Measurements from ENCODE around the gene NUP35.
"Not testable (repeated sequence)": the region's sequence is repeated elsewhere in the genome, so short reads cannot be mapped to it uniquely, and the experiment has no call there.

NUP35 gene

GRCh38 chr2:183149489-183149888, 25.2 kb downstream of the NUP35 start:
- Histone ChIP-seq H3K9me3 (no peaks in the 10 kb centered on the region), H3K27ac (no peak overlapping the region), H3K4me1 (ENCODE audit: control insufficient read depth in 1 of 2, insufficient read depth in 1 of 2, low read depth in 1 of 2, low read length in 1 of 2) (no peaks in the 10 kb centered on the region), H3K4me3 (ENCODE audit: low read depth in 1 of 2, low read length in 1 of 2) (no peak overlapping the region), H3K27me3 (no peaks in the 10 kb centered on the region), H3K36me3 (no peaks in the 10 kb centered on the region)
- TF ChIP-seq CTCF (IDR thresholded peaks at IDR 0.05): no peak

GRCh38 chr2:183152280-183152679, 28.0 kb downstream of the NUP35 start:
- H3K36me3 ChIP-seq; H3K27ac ChIP-seq; H3K4me1 ChIP-seq (ENCODE audit: control insufficient read depth in 1 of 2, insufficient read depth in 1 of 2, low read depth in 1 of 2, low read length in 1 of 2); H3K27me3 ChIP-seq; H3K4me3 ChIP-seq (ENCODE audit: low read depth in 1 of 2, low read length in 1 of 2); H3K9me3 ChIP-seq: not testable (repeated sequence)

- TF ChIP-seq CTCF (IDR thresholded peaks at IDR 0.05): no peak
- H3K4me3 ChIP-seq (ENCODE audit: low read depth in 1 of 2, low read length in 1 of 2): no peak overlapping the region
- no peaks in the 10 kb centered on the region for H3K4me1 ChIP-seq (ENCODE audit: control insufficient read depth in 1 of 2, insufficient read depth in 1 of 2, low read depth in 1 of 2, low read length in 1 of 2)
- H3K9me3 ChIP-seq: no peaks in the 10 kb centered on the region
- H3K36me3 ChIP-seq: peaks cover 7% of the 10 kb centered on the region
- H3K27ac ChIP-seq: no peak overlapping the region
- H3K27me3 ChIP-seq: no peaks in the 10 kb centered on the region
These were observed 29.7 kb downstream of the NUP35 start for GRCh38 chr2:183153967-183154366.

- not testable (repeated sequence) for H3K27me3 ChIP-seq; H3K9me3 ChIP-seq; H3K36me3 ChIP-seq; H3K27ac ChIP-seq; H3K4me3 ChIP-seq (ENCODE audit: low read depth in 1 of 2, low read length in 1 of 2); H3K4me1 ChIP-seq (ENCODE audit: control insufficient read depth in 1 of 2, insufficient read depth in 1 of 2, low read depth in 1 of 2, low read length in 1 of 2)
These were observed 30.5 kb downstream of the NUP35 start for GRCh38 chr2:183154772-183155171.

GRCh38 chr2:183157131-183157530, 32.9 kb downstream of the NUP35 start:
- Histone ChIP-seq H3K27me3 (no peaks in the 10 kb centered on the region), H3K9me3 (no peaks in the 10 kb centered on the region), H3K4me1 (ENCODE audit: control insufficient read depth in 1 of 2, insufficient read depth in 1 of 2, low read depth in 1 of 2, low read length in 1 of 2) (no peaks in the 10 kb centered on the region), H3K4me3 (ENCODE audit: low read depth in 1 of 2, low read length in 1 of 2) (no peak overlapping the region), H3K36me3 (peaks cover 20% of the 10 kb centered on the region), H3K27ac (no peak overlapping the region)
- TF ChIP-seq CTCF (IDR thresholded peaks at IDR 0.05): no peak

GRCh38 chr2:183162362-183162761, 38.1 kb downstream of the NUP35 start:
- no peak for TF ChIP-seq CTCF (IDR thresholded peaks at IDR 0.05)
- peaks cover 25% of the 10 kb centered on the region for H3K36me3 ChIP-seq
- no peak overlapping the region for H3K27ac ChIP-seq
- H3K27me3 ChIP-seq: no peaks in the 10 kb centered on the region
- H3K4me3 ChIP-seq (ENCODE audit: low read depth in 1 of 2, low read length in 1 of 2): no peak overlapping the region
- H3K4me1 ChIP-seq (ENCODE audit: control insufficient read depth in 1 of 2, insufficient read depth in 1 of 2, low read depth in 1 of 2, low read length in 1 of 2): no peaks in the 10 kb centered on the region
- H3K9me3 ChIP-seq: no peaks in the 10 kb centered on the region

Measured in neutrophil (primary cell).